ENCODE data around the gene CENPVL2.

GRCh38 chrX:51728202-51728601 is 45.6 kb upstream of the CENPVL2 start:
- TF ChIP-seq CTCF (conservative IDR thresholded peaks at IDR 0.05; ENCODE audit: low read depth, low read length): no peak
- no peak for TF ChIP-seq EZH2 (IDR thresholded peaks at IDR 0.05; ENCODE audit: borderline replicate concordance, low read depth, low read length, poor library complexity, severe bottlenecking)
